ENCODE data around the gene GOLGA6L7.
"Not testable (repeated sequence)": the region's sequence is repeated elsewhere in the genome, so short reads cannot be mapped to it uniquely, and the experiment has no call there.

Gene GOLGA6L7

DNA sequence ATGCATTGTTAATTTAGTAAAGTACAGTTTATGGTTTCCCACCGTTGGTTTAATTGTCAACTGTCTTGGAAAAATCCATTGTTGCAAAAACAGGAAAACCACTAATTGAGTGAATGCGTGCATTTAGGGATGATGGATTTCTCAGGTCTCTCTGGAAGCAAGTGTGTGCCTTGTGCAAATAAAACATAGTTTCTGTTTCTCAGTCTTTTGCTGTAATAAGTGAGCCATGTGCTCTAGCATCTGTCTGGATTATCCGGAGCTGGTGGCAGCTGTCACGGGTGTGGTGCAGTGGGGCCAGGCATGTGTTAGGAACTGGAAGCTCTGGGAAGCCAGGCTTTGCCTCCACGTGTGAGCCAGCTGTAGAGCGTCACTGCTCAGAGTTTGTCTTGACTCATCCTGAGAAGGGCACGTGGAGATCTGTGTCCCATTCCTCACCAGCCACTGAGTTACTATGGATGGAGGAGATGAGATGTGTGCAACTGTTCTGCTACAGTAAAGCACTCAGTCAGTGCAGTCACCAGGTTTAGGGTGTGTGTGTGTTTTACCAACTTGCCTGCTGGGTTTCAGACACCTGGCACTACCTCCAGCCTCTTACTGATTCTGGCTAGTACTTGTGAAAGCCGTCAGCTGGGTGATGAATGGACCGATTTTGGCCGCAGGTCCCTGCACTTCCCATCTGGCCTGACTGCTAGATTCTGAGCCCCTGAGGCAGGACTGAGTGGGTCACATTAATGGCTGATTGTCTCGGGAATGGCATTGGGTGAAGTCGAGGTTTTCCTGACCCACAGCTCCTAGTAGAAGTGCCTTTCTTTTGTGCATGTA is 44.6 kb upstream of the GOLGA6L7 start:
- Histone ChIP-seq H3K4me1 (ENCODE audit: control insufficient read depth, low read depth, low read length) (no peaks in the 10 kb centered on the region), H3K4ac (ENCODE audit: low read depth, low read length) (no peak overlapping the region), H2AK5ac (ENCODE audit: low read length) (no peak overlapping the region), H3K36me3 (ENCODE audit: control insufficient read depth, insufficient read depth, low read length) (no peaks in the 10 kb centered on the region), H3K18ac (ENCODE audit: low read length) (no peak overlapping the region), H2BK5ac (ENCODE audit: low read length) (no peak overlapping the region), H4K8ac (ENCODE audit: low read depth, low read length) (no peak overlapping the region), H2BK120ac (ENCODE audit: low read depth, low read length) (no peak overlapping the region), H3K27me3 (ENCODE audit: insufficient read depth, low read length, poor library complexity) (no peaks in the 10 kb centered on the region), H3K4me3 (ENCODE audit: low read length) (no peak overlapping the region), H3K4me2 (ENCODE audit: low read length) (no peak overlapping the region), H3K56ac (ENCODE audit: low read length) (no peak overlapping the region), H3K79me1 (ENCODE audit: low read length) (no peaks in the 10 kb centered on the region), H3K9ac (ENCODE audit: low read length) (no peak overlapping the region), H4K5ac (ENCODE audit: low read length) (no peak overlapping the region), H3K23ac (ENCODE audit: low read length) (no peak overlapping the region), H2BK15ac (replicated peaks; ENCODE audit: low read depth) (no peak overlapping the region), H3K27ac (ENCODE audit: low read depth, low read length) (no peak overlapping the region), H3K79me2 (ENCODE audit: control insufficient read depth, insufficient read depth, low read length) (no peaks in the 10 kb centered on the region)
- WGBS (ENCODE audit: extremely low coverage, insufficient coverage, low lambda C conversion rate) = no CpG with 5 or more reads among the region's 12 CpGs
- no peak for DNase-seq

DNA sequence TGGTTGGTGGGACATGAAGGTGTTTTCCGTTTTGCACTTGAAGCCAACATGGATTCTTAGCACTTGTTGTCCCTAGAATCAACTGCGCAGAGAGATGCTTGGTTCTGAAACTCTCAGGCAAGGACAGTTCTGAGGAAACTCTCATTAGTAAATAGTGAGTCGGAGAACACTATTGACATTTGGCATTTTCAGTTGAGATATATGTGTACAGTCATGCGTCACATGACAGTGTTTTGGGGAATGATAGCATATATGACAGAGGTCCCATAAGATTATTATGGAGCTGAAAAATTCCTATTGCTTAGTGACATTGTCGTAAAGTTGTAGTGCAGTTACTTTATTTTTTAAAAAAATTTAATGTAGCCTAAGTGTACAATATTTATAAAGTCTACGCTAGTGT is 43.1 kb upstream of the GOLGA6L7 start:
- Histone ChIP-seq H4K5ac (ENCODE audit: low read length) (no peak overlapping the region), H3K4me3 (ENCODE audit: low read length) (no peak overlapping the region), H2BK5ac (ENCODE audit: low read length) (no peak overlapping the region), H3K4me1 (ENCODE audit: control insufficient read depth, low read depth, low read length) (no peaks in the 10 kb centered on the region), H3K4ac (ENCODE audit: low read depth, low read length) (no peak overlapping the region), H2BK120ac (ENCODE audit: low read depth, low read length) (no peak overlapping the region), H3K56ac (ENCODE audit: low read length) (no peak overlapping the region), H3K23ac (ENCODE audit: low read length) (no peak overlapping the region), H3K36me3 (ENCODE audit: control insufficient read depth, insufficient read depth, low read length) (no peaks in the 10 kb centered on the region), H2BK15ac (replicated peaks; ENCODE audit: low read depth) (no peak overlapping the region), H3K18ac (ENCODE audit: low read length) (no peak overlapping the region), H3K4me2 (ENCODE audit: low read length) (no peak overlapping the region), H3K79me1 (ENCODE audit: low read length) (no peaks in the 10 kb centered on the region), H3K9ac (ENCODE audit: low read length) (no peak overlapping the region), H3K27ac (ENCODE audit: low read depth, low read length) (no peak overlapping the region), H4K8ac (ENCODE audit: low read depth, low read length) (no peak overlapping the region), H3K79me2 (ENCODE audit: control insufficient read depth, insufficient read depth, low read length) (no peaks in the 10 kb centered on the region), H3K27me3 (ENCODE audit: insufficient read depth, low read length, poor library complexity) (peaks cover 1% of the 10 kb centered on the region), H2AK5ac (ENCODE audit: low read length) (no peak overlapping the region)
- WGBS (ENCODE audit: extremely low coverage, insufficient coverage, low lambda C conversion rate) = no CpG with 5 or more reads among the region's 6 CpGs
- no peak for DNase-seq

GRCh38 chr15:28890711-28891495 is 42.5 kb upstream of the GOLGA6L7 start:
- Histone ChIP-seq H3K27ac (ENCODE audit: low read depth, low read length) (no peak overlapping the region), H3K18ac (ENCODE audit: low read length) (no peak overlapping the region), H3K4me3 (ENCODE audit: low read length) (no peak overlapping the region), H3K23ac (ENCODE audit: low read length) (no peak overlapping the region), H3K4me1 (ENCODE audit: control insufficient read depth, low read depth, low read length) (no peaks in the 10 kb centered on the region), H3K4ac (ENCODE audit: low read depth, low read length) (no peak overlapping the region), H2BK5ac (ENCODE audit: low read length) (no peak overlapping the region), H4K8ac (ENCODE audit: low read depth, low read length) (no peak overlapping the region), H3K36me3 (ENCODE audit: control insufficient read depth, insufficient read depth, low read length) (no peaks in the 10 kb centered on the region), H3K4me2 (ENCODE audit: low read length) (no peak overlapping the region), H3K27me3 (ENCODE audit: insufficient read depth, low read length, poor library complexity) (peaks cover 3% of the 10 kb centered on the region), H3K79me2 (ENCODE audit: control insufficient read depth, insufficient read depth, low read length) (no peaks in the 10 kb centered on the region), H2AK5ac (ENCODE audit: low read length) (no peak overlapping the region), H4K5ac (ENCODE audit: low read length) (no peak overlapping the region), H3K56ac (ENCODE audit: low read length) (no peak overlapping the region), H3K9ac (ENCODE audit: low read length) (no peak overlapping the region), H3K79me1 (ENCODE audit: low read length) (no peaks in the 10 kb centered on the region), H2BK120ac (ENCODE audit: low read depth, low read length) (no peak overlapping the region), H2BK15ac (replicated peaks; ENCODE audit: low read depth) (no peak overlapping the region)
- DNase-seq = no peak
- WGBS (ENCODE audit: extremely low coverage, insufficient coverage, low lambda C conversion rate) = no CpG with 5 or more reads among the region's 15 CpGs

GRCh38 chr15:28890291-28890690 is 41.8 kb upstream of the GOLGA6L7 start:
- not testable (repeated sequence) for H3K23ac ChIP-seq (ENCODE audit: low read length); H3K79me2 ChIP-seq (ENCODE audit: control insufficient read depth, insufficient read depth, low read length); H4K8ac ChIP-seq (ENCODE audit: low read depth, low read length); H3K4ac ChIP-seq (ENCODE audit: low read depth, low read length); H2BK15ac ChIP-seq (replicated peaks; ENCODE audit: low read depth); H4K5ac ChIP-seq (ENCODE audit: low read length); H2AK5ac ChIP-seq (ENCODE audit: low read length); H2BK120ac ChIP-seq (ENCODE audit: low read depth, low read length); H3K4me1 ChIP-seq (ENCODE audit: control insufficient read depth, low read depth, low read length); H3K27ac ChIP-seq (ENCODE audit: low read depth, low read length); H3K56ac ChIP-seq (ENCODE audit: low read length); H3K18ac ChIP-seq (ENCODE audit: low read length); H3K36me3 ChIP-seq (ENCODE audit: control insufficient read depth, insufficient read depth, low read length); H2BK5ac ChIP-seq (ENCODE audit: low read length); H3K4me2 ChIP-seq (ENCODE audit: low read length); H3K27me3 ChIP-seq (ENCODE audit: insufficient read depth, low read length, poor library complexity); H3K4me3 ChIP-seq (ENCODE audit: low read length); DNase-seq; H3K9ac ChIP-seq (ENCODE audit: low read length); H3K79me1 ChIP-seq (ENCODE audit: low read length)
- no CpG with 5 or more reads among the region's 4 CpGs for WGBS (ENCODE audit: extremely low coverage, insufficient coverage, low lambda C conversion rate)

GRCh38 chr15:28889871-28890270 is 41.4 kb upstream of the GOLGA6L7 start:
- no CpG with 5 or more reads among the region's 6 CpGs for WGBS (ENCODE audit: extremely low coverage, insufficient coverage, low lambda C conversion rate)
- not testable (repeated sequence) for H4K8ac ChIP-seq (ENCODE audit: low read depth, low read length)

More at GRCh38 chr15:28889871-28890270, 41.4 kb upstream of the GOLGA6L7 start:
- not testable (repeated sequence) for H2AK5ac ChIP-seq (ENCODE audit: low read length); H4K5ac ChIP-seq (ENCODE audit: low read length); H3K27me3 ChIP-seq (ENCODE audit: insufficient read depth, low read length, poor library complexity); H3K4me3 ChIP-seq (ENCODE audit: low read length); H3K79me1 ChIP-seq (ENCODE audit: low read length); H3K4me2 ChIP-seq (ENCODE audit: low read length); H3K56ac ChIP-seq (ENCODE audit: low read length); DNase-seq; H3K36me3 ChIP-seq (ENCODE audit: control insufficient read depth, insufficient read depth, low read length); H3K27ac ChIP-seq (ENCODE audit: low read depth, low read length); H2BK5ac ChIP-seq (ENCODE audit: low read length); H3K4me1 ChIP-seq (ENCODE audit: control insufficient read depth, low read depth, low read length); H3K18ac ChIP-seq (ENCODE audit: low read length); H3K9ac ChIP-seq (ENCODE audit: low read length); H2BK120ac ChIP-seq (ENCODE audit: low read depth, low read length); H3K23ac ChIP-seq (ENCODE audit: low read length); H2BK15ac ChIP-seq (replicated peaks; ENCODE audit: low read depth); H3K79me2 ChIP-seq (ENCODE audit: control insufficient read depth, insufficient read depth, low read length); H3K4ac ChIP-seq (ENCODE audit: low read depth, low read length)
